Neural cell (in vitro differentiated cells): ENCODE data around the gene ZNF747. TPM values are rescaled to one million over a fixed set of nuclear protein-coding genes. Genes with fewer than 3 reads are reported as not detected.

Experiments used
- H2AFZ ChIP-seq: fragments of 200-600, 300-800 bp; sonication (generic), shearing (Covaris generic); 2 replicates; pipeline ENCODE4 v1.6.0; 2014; ENCODE audit warnings: low read depth, mild to moderate bottlenecking, antibody characterized with exemption, low read length, moderate library complexity
- H3F3A ChIP-seq: fragments of 200-600 bp; shearing (Covaris generic); 2 replicates; pipeline ENCODE4 v1.6.1; 2016; ENCODE audit warnings: mild to moderate bottlenecking, moderate library complexity, mixed read lengths, antibody characterized with exemption, low read length; ENCODE audit not compliant: insufficient read depth, poor library complexity, severe bottlenecking
- H3K27ac ChIP-seq: fragments of 200-600, 300-800 bp; sonication (generic), shearing (Covaris generic); 2 replicates; pipeline ENCODE4 v1.5.1; 2014; ENCODE audit warnings: mild to moderate bottlenecking, low read length, moderate library complexity
- H3K27me3 ChIP-seq: fragments of 300-800, 200-600 bp; sonication (generic), shearing (Covaris generic); 2 replicates; pipeline ENCODE4 v1.6.0; 2014; ENCODE audit warnings: mild to moderate bottlenecking, low read depth, low read length, moderate library complexity; ENCODE audit not compliant: insufficient read depth
- H3K36me3 ChIP-seq: fragments of 300-800, 200-600 bp; sonication (generic), shearing (Covaris generic); 2 replicates; pipeline ENCODE4 v1.5.1; 2014; ENCODE audit warnings: mild to moderate bottlenecking, antibody characterized with exemption, low read length, moderate library complexity; ENCODE audit not compliant: insufficient read depth
- H3K4me2 ChIP-seq: fragments of 300-800, 200-600 bp; sonication (generic), shearing (Covaris generic); 2 replicates; pipeline ENCODE4 v1.6.0; 2014; ENCODE audit warnings: mild to moderate bottlenecking, low read length
- H3K4me3 ChIP-seq: fragments of 300-800, 200-600 bp; sonication (generic), shearing (Covaris generic); 2 replicates; pipeline ENCODE4 v1.5.1; 2014; ENCODE audit warnings: mild to moderate bottlenecking, low read length, moderate library complexity
- H3K79me2 ChIP-seq: fragments of 200-600 bp; shearing (Covaris generic); replicated peaks from 2 replicates; pipeline ENCODE4 v1.6.0; 2014; ENCODE audit warnings: mild to moderate bottlenecking, low read length, moderate library complexity; ENCODE audit not compliant: insufficient read depth
- H3K9ac ChIP-seq: fragments of 300-800, 200-600 bp; sonication (generic), shearing (Covaris generic); 2 replicates; pipeline ENCODE4 v1.6.1; 2016; ENCODE audit warnings: mild to moderate bottlenecking, low read length, mixed read lengths
- H3K9me2 ChIP-seq: fragments of 200-600 bp; shearing (Covaris generic); 2 replicates; pipeline ENCODE4 v1.6.1; 2016; ENCODE audit warnings: mild to moderate bottlenecking, low read length, mixed read lengths; ENCODE audit not compliant: insufficient read depth
- H3K9me3 ChIP-seq: fragments of 200-600, 300-800 bp; sonication (generic), shearing (Covaris generic); 2 replicates; pipeline ENCODE4 v1.6.1; 2016; ENCODE audit warnings: mild to moderate bottlenecking, mixed run types, low read length, moderate library complexity, mixed read lengths
- H4K20me1 ChIP-seq: fragments of 200-600 bp; shearing (Covaris generic); 2 replicates; pipeline ENCODE4 v1.6.1; 2016; ENCODE audit warnings: mild to moderate bottlenecking, mixed run types; ENCODE audit not compliant: insufficient read depth
- CTCF ChIP-seq: fragments of 450-650 bp; IDR thresholded peaks from 2 replicates; pipeline ENCODE4 v1.5.1; 2014; ENCODE audit warnings: antibody characterized with exemption, mild to moderate bottlenecking, moderate library complexity; ENCODE audit not compliant: poor library complexity, severe bottlenecking
- EP300 ChIP-seq: fragments of 450-650 bp; conservative IDR thresholded peaks from 2 replicates; pipeline ENCODE4 v1.6.1; 2014; ENCODE audit warnings: antibody characterized with exemption, mild to moderate bottlenecking, moderate library complexity; ENCODE audit not compliant: poor library complexity, severe bottlenecking
- EZH2 ChIP-seq: fragments of 200-600, 300-800 bp; shearing (Covaris generic), sonication (generic); IDR thresholded peaks from 2 replicates; pipeline ENCODE4 v1.6.1; 2014; ENCODE audit warnings: antibody characterized with exemption, low read length, borderline replicate concordance, mild to moderate bottlenecking; ENCODE audit not compliant: insufficient read depth, poor library complexity, severe bottlenecking
- MXI1 ChIP-seq: fragments of 450-650 bp; conservative IDR thresholded peaks from 2 replicates; pipeline ENCODE4 v1.6.1; 2014; ENCODE audit warnings: antibody characterized with exemption, mild to moderate bottlenecking; ENCODE audit not compliant: poor library complexity, severe bottlenecking
- POLR2AphosphoS5 ChIP-seq: IDR thresholded peaks from 2 replicates; pipeline ENCODE4 v1.6.1; 2012
- RAD21 ChIP-seq: fragments of 450-650 bp; conservative IDR thresholded peaks from 2 replicates; pipeline ENCODE4 v1.6.1; 2014; ENCODE audit warnings: antibody characterized with exemption, mild to moderate bottlenecking, moderate library complexity
- REST ChIP-seq: IDR thresholded peaks from 2 replicates; pipeline ENCODE4 v1.6.1; 2012; ENCODE audit warnings: borderline replicate concordance
- SMC3 ChIP-seq: fragments of 450-650 bp; conservative IDR thresholded peaks from 2 replicates; pipeline ENCODE4 v1.6.1; 2014; ENCODE audit warnings: antibody characterized with exemption, mild to moderate bottlenecking, moderate library complexity; ENCODE audit not compliant: poor library complexity
- TAF1 ChIP-seq: IDR thresholded peaks from 2 replicates; pipeline ENCODE4 v1.6.1; 2012; ENCODE audit warnings: low read depth
- polyA plus RNA-seq: library from polyadenylated mRNA; depleted of rRNA; stranded (reverse); fragments of >200 nt; gene quantifications from 2 replicates; pipeline ENCODE4 v1.2.3, GENCODE V29; 2014

The ZNF747 gene
- polyA plus RNA-seq, 1 donor from 2014 or later = 5.7 TPM

- Histone ChIP-seq H3F3A (peaks cover 4% of the 10 kb centered on the region), H3K9me2 (no peaks in the 10 kb centered on the region), H3K4me3 (no peak overlapping the region), H4K20me1 (no peaks in the 10 kb centered on the region), H2AFZ (no peak overlapping the region), H3K9me3 (no peaks in the 10 kb centered on the region), H3K36me3 (no peaks in the 10 kb centered on the region), H3K9ac (no peak overlapping the region), H3K79me2 (no peaks in the 10 kb centered on the region), H3K27me3 (no peaks in the 10 kb centered on the region), H3K27ac (no peak overlapping the region), H3K4me2 (no peak overlapping the region)
- no peak for TF ChIP-seq RAD21
- no peak for TF ChIP-seq REST
- TF ChIP-seq SMC3 = no peak
- TF ChIP-seq CTCF = no peak
- no peak for TF ChIP-seq POLR2AphosphoS5
- TF ChIP-seq EZH2 = no peak
- no peak for TF ChIP-seq EP300
- no peak for TF ChIP-seq TAF1
- no peak for TF ChIP-seq MXI1
These were observed 31.9 kb upstream of the ZNF747 start for GRCh38 chr16:30566531-30566930.

- Histone ChIP-seq H2AFZ (no peak overlapping the region), H3F3A (peaks cover 4% of the 10 kb centered on the region), H3K4me3 (no peak overlapping the region), H3K79me2 (no peaks in the 10 kb centered on the region), H3K9me2 (no peaks in the 10 kb centered on the region), H3K36me3 (no peaks in the 10 kb centered on the region), H3K9me3 (no peaks in the 10 kb centered on the region), H3K9ac (no peak overlapping the region), H4K20me1 (no peaks in the 10 kb centered on the region), H3K27ac (no peak overlapping the region), H3K4me2 (no peak overlapping the region), H3K27me3 (no peaks in the 10 kb centered on the region)
- TF ChIP-seq EZH2 (no peak), SMC3 (no peak), REST (no peak), RAD21 (no peak), MXI1 (no peak), CTCF (no peak), TAF1 (no peak), EP300 (no peak), POLR2AphosphoS5 (no peak)
These were observed 31.3 kb upstream of the ZNF747 start for GRCh38 chr16:30565984-30566383.
